ENCODE measurements around the gene NDUFV1. TPM values are rescaled to one million over a fixed set of nuclear protein-coding genes. Genes with fewer than 3 reads are reported as not detected.

Gene NDUFV1
- total and polyA plus RNA-seq, 9 of the 15 experiments (the other 6 are each of a cell fraction or from before 2014, with no cell fraction given) = 10.8 to 423 (median 209) TPM

- no peak for TF ChIP-seq RNF219 (CRISPR knock-in tag; IDR thresholded peaks at IDR 0.05)
- no peak for TF ChIP-seq ZNF79 (CRISPR knock-in tag; IDR thresholded peaks at IDR 0.05; ENCODE audit: low read depth)
- no peak for TF ChIP-seq FOXJ3 (CRISPR knock-in tag; IDR thresholded peaks at IDR 0.05)
- TF ChIP-seq ZNF583 (CRISPR knock-in tag; IDR thresholded peaks at IDR 0.05) = no peak
- peak; percentile 46; the same call in 1 of the 2 replicates for TF ChIP-seq JUN (IDR thresholded peaks at IDR 0.05; ENCODE audit: borderline replicate concordance, low read depth, low read length)
- no peak for TF ChIP-seq JUN (CRISPR knock-in tag; IDR thresholded peaks at IDR 0.05; ENCODE audit: borderline replicate concordance)
- TF ChIP-seq ZSCAN32 (CRISPR knock-in tag; IDR thresholded peaks at IDR 0.05) = no peak
- 0 out of 4 replicates have a peak, but pooled peaks of 1 of the 2 experiments have one; percentile 15 for TF ChIP-seq NRF1 (conservative IDR thresholded peaks at IDR 0.05 in 1 of 2, IDR thresholded peaks at IDR 0.05 in 1 of 2)
- TF ChIP-seq ZMIZ1 (IDR thresholded peaks at IDR 0.05; ENCODE audit: low read depth in 2 of 2, low read length in 2 of 2) = no peak
- no peak for TF ChIP-seq TAF7 (tag; IDR thresholded peaks at IDR 0.05)
- TF ChIP-seq PHB (CRISPR knock-in tag; IDR thresholded peaks at IDR 0.05) = no peak
- no peak for TF ChIP-seq YBX1 (IDR thresholded peaks at IDR 0.05)
- peak; percentile 71; the same call in 1 of the 2 replicates for TF ChIP-seq SMARCA4 (IDR thresholded peaks at IDR 0.05)
- TF ChIP-seq STAT5B (CRISPR knock-in tag; IDR thresholded peaks at IDR 0.05) = no peak
- no peak for TF ChIP-seq MXI1 (IDR thresholded peaks at IDR 0.05; ENCODE audit: low read depth, low read length)
- no peak for TF ChIP-seq ZFP36 (IDR thresholded peaks at IDR 0.05; ENCODE audit: low read depth, low read length, partially characterized antibody)
- TF ChIP-seq KAT8 (IDR thresholded peaks at IDR 0.05; ENCODE audit: low read depth) = no peak
- no peak for TF ChIP-seq FOXJ2 (tag; IDR thresholded peaks at IDR 0.05)
- peak; percentile 48 for TF ChIP-seq TAF9B (IDR thresholded peaks at IDR 0.05; ENCODE audit: partially characterized antibody)
- no peak for TF ChIP-seq KLF10 (CRISPR knock-in tag; IDR thresholded peaks at IDR 0.05)
- TF ChIP-seq ZNF830 (CRISPR knock-in tag; IDR thresholded peaks at IDR 0.05) = no peak
- no peak for TF ChIP-seq MED1 (CRISPR knock-in tag; IDR thresholded peaks at IDR 0.05; ENCODE audit: borderline replicate concordance)
- 0 out of 2 replicates have a peak, but pooled peaks have one; percentile 21 for TF ChIP-seq TRIM28 (IDR thresholded peaks at IDR 0.05)
- no peak for TF ChIP-seq ZBTB1 (CRISPR knock-in tag; IDR thresholded peaks at IDR 0.05; ENCODE audit: borderline replicate concordance, low read depth)
- TF ChIP-seq POU5F1 (IDR thresholded peaks at IDR 0.05; ENCODE audit: borderline replicate concordance, low read depth, low read length, partially characterized antibody) = no peak
- no peak for TF ChIP-seq HNRNPK (IDR thresholded peaks at IDR 0.05; ENCODE audit: low read depth, low read length, poor library complexity, severe bottlenecking)
Observed at GRCh38 chr11:67572747-67573419, 33.9 kb upstream of the NDUFV1 start (continued).
